ENCODE results near the gene STK32B.

The STK32B gene

DNA sequence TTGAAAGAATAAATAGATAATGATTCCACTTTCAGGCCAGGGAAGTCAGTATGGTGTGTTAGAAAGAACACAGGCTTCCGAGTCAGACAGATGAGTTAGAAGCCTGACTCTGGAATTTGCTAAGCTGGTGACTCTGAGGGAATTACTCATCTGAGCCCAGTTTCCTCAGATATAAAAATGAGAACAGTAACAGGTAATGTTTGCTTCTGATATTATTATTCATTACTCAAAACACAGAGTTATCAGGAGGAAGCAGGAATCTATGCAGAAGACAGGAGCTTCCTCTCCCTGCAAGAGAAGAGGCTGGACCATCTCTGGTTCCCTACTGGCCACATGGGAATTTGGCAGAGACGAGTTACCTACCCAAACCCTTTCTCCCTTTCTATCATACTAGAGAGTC is 494.0 kb downstream of the STK32B start:
- no peak for DNase-seq

DNA sequence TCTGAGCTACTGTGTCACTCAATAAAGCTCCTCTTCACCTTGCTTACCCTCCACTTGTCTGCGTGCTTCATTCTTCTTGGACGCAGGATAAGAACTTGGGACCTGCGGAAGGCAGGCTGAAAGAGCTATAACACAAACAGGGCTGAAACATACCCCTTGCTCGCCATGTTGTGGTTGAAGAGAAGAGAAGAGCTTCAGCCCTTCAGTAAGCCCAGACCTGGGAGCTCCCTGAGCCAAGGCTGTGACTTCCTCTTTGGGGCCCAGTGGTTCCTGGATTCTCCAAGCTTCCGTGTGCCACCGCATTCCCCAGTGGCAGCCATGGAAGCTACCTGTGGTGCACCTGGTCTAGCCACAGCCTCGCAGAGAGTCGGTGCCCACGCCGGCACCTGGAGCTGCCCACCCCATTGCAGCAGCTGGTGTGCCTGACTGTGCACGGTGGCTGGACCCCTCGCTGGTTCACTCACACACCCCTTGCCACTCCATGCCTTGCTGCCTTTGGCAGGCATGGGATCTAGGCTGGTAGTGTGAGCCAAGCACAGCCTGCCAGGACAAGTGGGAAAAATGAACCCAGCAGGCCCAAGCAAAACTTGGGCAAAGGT is 496.5 kb downstream of the STK32B start:
- DNase-seq = no peak
